OCI-LY3 (cell line): ENCODE results near the gene LRRC75B.

Source experiments
- H2AFZ ChIP-seq: fragments of 200-600, 300-600 bp; shearing (Covaris generic); 2 replicates; pipeline ENCODE4 v1.6.0; 2014; ENCODE audit warnings: antibody characterized with exemption, low read depth, low read length
- H3K27ac ChIP-seq: fragments of 200-600, 300-600 bp; sonication (generic); 2 replicates; pipeline ENCODE4 v1.5.1; 2014; ENCODE audit warnings: mild to moderate bottlenecking, low read length, moderate library complexity, mixed read lengths
- H3K27me3 ChIP-seq: fragments of 200-600, 300-600 bp; sonication (generic); 2 replicates; pipeline ENCODE4 v1.6.1; 2014; ENCODE audit warnings: low read depth, low read length, mixed read lengths
- H3K36me3 ChIP-seq: fragments of 200-600, 300-600 bp; sonication (generic); replicated peaks from 2 replicates; pipeline ENCODE3; 2014; ENCODE audit warnings: low read depth, low read length, mixed read lengths
- H3K4me1 ChIP-seq: fragments of 300-600, 200-600 bp; sonication (generic); 2 replicates; pipeline ENCODE4 v1.6.1; 2014; ENCODE audit warnings: low read length, mixed read lengths
- H3K4me2 ChIP-seq: fragments of 200-600, 300-600 bp; sonication (generic); 2 replicates; pipeline ENCODE4 v1.6.1; 2014; ENCODE audit warnings: low read length, mixed read lengths
- H3K4me3 ChIP-seq: fragments of 300-600, 200-600 bp; sonication (generic); 2 replicates; pipeline ENCODE4 v1.5.1; 2014; ENCODE audit warnings: antibody characterized with exemption, mild to moderate bottlenecking, low read length, moderate library complexity
- H3K79me2 ChIP-seq: fragments of 300-600, 200-600 bp; shearing (Covaris generic); 2 replicates; pipeline ENCODE4 v1.6.1; 2014; ENCODE audit warnings: mild to moderate bottlenecking, low read length, mixed read lengths
- H3K9ac ChIP-seq: fragments of 300-600, 200-600 bp; shearing (Covaris generic); 2 replicates; pipeline ENCODE4 v1.6.0; 2014; ENCODE audit warnings: mild to moderate bottlenecking, low read length, moderate library complexity
- H3K9me3 ChIP-seq: fragments of 200-600, 300-600 bp; shearing (Covaris generic); 2 replicates; pipeline ENCODE4 v1.6.1; 2014; ENCODE audit warnings: low read length, mixed read lengths; ENCODE audit not compliant: insufficient read depth
- H4K20me1 ChIP-seq: fragments of 200-600, 300-600 bp; sonication (generic); 2 replicates; pipeline ENCODE4 v1.6.1; 2016; ENCODE audit warnings: low read length, mixed read lengths; ENCODE audit not compliant: insufficient read depth
- EZH2phosphoT487 ChIP-seq: fragments of 200-600 bp; shearing (Covaris generic); IDR thresholded peaks from 2 replicates; pipeline ENCODE4 v1.6.1; 2018; ENCODE audit warnings: antibody characterized with exemption, mixed run types, low read depth
- TF ChIP-seq, protein P1 (sequence below): fragments of 200-600, 300-600 bp; sonication (generic); IDR thresholded peaks from 2 replicates; pipeline ENCODE4 v1.5.1; 2014; ENCODE audit warnings: antibody characterized with exemption, low read length, low read depth

Gene LRRC75B

GRCh38 chr22:24584871-24585411 is 7.9 kb downstream of the LRRC75B start:
- Histone ChIP-seq H3K27ac (no peak overlapping the region), H3K79me2 (no peaks in the 10 kb centered on the region), H3K27me3 (no peaks in the 10 kb centered on the region), H4K20me1 (no peaks in the 10 kb centered on the region), H2AFZ (no peak overlapping the region), H3K9me3 (no peaks in the 10 kb centered on the region), H3K9ac (no peak overlapping the region), H3K4me1 (no peaks in the 10 kb centered on the region), H3K36me3 (no peaks in the 10 kb centered on the region), H3K4me2 (no peak overlapping the region), H3K4me3 (no peak overlapping the region)
- TF ChIP-seq, protein P1, sequence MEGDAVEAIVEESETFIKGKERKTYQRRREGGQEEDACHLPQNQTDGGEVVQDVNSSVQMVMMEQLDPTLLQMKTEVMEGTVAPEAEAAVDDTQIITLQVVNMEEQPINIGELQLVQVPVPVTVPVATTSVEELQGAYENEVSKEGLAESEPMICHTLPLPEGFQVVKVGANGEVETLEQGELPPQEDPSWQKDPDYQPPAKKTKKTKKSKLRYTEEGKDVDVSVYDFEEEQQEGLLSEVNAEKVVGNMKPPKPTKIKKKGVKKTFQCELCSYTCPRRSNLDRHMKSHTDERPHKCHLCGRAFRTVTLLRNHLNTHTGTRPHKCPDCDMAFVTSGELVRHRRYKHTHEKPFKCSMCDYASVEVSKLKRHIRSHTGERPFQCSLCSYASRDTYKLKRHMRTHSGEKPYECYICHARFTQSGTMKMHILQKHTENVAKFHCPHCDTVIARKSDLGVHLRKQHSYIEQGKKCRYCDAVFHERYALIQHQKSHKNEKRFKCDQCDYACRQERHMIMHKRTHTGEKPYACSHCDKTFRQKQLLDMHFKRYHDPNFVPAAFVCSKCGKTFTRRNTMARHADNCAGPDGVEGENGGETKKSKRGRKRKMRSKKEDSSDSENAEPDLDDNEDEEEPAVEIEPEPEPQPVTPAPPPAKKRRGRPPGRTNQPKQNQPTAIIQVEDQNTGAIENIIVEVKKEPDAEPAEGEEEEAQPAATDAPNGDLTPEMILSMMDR, result no peak
- TF ChIP-seq EZH2phosphoT487, result no peak

GRCh38 chr22:24584166-24584790 is 8.6 kb downstream of the LRRC75B start:
- H3K27me3 ChIP-seq, result no peaks in the 10 kb centered on the region
- no peaks in the 10 kb centered on the region for H3K36me3 ChIP-seq
- H4K20me1 ChIP-seq, result no peaks in the 10 kb centered on the region
- H3K9ac ChIP-seq, result no peak overlapping the region
- no peaks in the 10 kb centered on the region for H3K9me3 ChIP-seq
- TF ChIP-seq, protein P1, result no peak
- no peak for TF ChIP-seq EZH2phosphoT487
- H3K4me1 ChIP-seq, result no peaks in the 10 kb centered on the region
- H3K79me2 ChIP-seq, result no peaks in the 10 kb centered on the region
- no peak overlapping the region for H3K4me2 ChIP-seq
- H2AFZ ChIP-seq, result no peak overlapping the region
- H3K27ac ChIP-seq, result no peak overlapping the region
- H3K4me3 ChIP-seq, result no peak overlapping the region

DNA sequence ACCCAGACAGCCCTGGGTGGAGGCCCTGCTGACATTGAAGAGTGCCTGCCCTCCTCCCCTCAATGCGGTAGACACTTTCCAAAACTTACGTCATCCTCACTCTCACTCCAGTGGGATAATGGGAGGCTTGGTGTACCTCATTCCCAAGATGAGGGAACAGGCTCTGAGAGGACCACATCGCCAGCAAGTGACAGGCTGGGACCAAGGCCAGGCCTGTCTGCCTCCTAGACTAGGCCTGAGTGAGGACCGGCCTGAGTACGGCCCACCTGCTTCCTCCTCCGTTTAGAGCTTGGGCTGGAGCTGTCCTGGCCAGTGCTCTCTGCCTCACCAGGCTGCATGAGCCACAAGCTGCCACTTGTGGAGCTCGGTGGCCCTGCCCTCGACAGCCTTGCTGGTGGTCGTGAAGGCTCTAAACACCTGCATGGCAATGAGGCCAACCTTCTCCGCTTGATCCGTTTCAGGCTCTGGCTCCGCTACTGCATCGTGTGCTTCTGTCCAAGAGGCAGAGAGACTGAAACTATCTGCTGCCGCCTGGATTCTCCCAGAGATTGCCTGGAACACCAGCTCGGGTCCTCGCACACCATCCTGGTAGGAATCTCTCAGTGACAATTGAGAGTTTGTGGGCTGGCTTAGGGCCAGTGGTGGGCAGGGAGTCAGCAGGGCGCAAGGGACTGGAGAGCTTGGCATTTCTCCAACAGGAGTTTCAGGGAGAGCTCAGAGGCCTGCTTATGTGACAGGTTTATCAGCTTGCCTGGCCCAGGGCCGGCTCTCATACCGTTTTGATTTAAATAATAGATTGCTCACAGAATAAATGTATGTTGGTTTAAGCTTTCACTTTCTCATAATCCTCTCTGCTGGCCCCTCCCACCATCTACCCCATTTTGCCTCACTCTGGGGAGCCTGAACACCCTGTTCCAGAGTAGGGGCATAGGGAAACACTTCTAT is 9.4 kb downstream of the LRRC75B start:
- Histone ChIP-seq H3K4me3 (no peak overlapping the region), H3K27me3 (no peaks in the 10 kb centered on the region), H3K27ac (no peak overlapping the region), H3K9me3 (no peaks in the 10 kb centered on the region), H3K79me2 (no peaks in the 10 kb centered on the region), H4K20me1 (no peaks in the 10 kb centered on the region), H3K4me2 (no peak overlapping the region), H3K36me3 (no peaks in the 10 kb centered on the region), H3K4me1 (no peaks in the 10 kb centered on the region), H2AFZ (no peak overlapping the region), H3K9ac (no peak overlapping the region)
- TF ChIP-seq, protein P1, result no peak
- no peak for TF ChIP-seq EZH2phosphoT487
